Measurements from ENCODE around the gene CYP27C1.

Gene CYP27C1

GRCh38 chr2:127196549-127196948 lies 23.6 kb downstream of the CYP27C1 start:
- H2AFZ ChIP-seq (ENCODE audit: low read length) = no peak overlapping the region
- H3K4me3 ChIP-seq (ENCODE audit: low read depth, low read length, poor library complexity, severe bottlenecking) = no peak overlapping the region
- no peaks in the 10 kb centered on the region for H3K9me2 ChIP-seq (ENCODE audit: low read depth, low read length)
- H3K9ac ChIP-seq (ENCODE audit: low read length) = no peak overlapping the region
- no peak overlapping the region for H3K4me2 ChIP-seq (ENCODE audit: low read length)
- peaks cover 7% of the 10 kb centered on the region; the same call in 1 of the 2 replicates for H3K27me3 ChIP-seq (ENCODE audit: insufficient read depth, low read length)
- H4K20me1 ChIP-seq (ENCODE audit: insufficient read depth, low read length) = no peaks in the 10 kb centered on the region
- no peak for TF ChIP-seq CTCF (IDR thresholded peaks at IDR 0.05; ENCODE audit: low read length)
- TF ChIP-seq EZH2 (IDR thresholded peaks at IDR 0.05; ENCODE audit: borderline replicate concordance, low read length) = no peak
- no peaks in the 10 kb centered on the region for H3F3A ChIP-seq (ENCODE audit: insufficient read depth, low read length)
- H3K27ac ChIP-seq (ENCODE audit: low read depth, low read length, poor library complexity, severe bottlenecking) = no peak overlapping the region
- no peaks in the 10 kb centered on the region for H3K36me3 ChIP-seq (ENCODE audit: insufficient read depth, low read length)
- peaks cover 9% of the 10 kb centered on the region for H3K4me1 ChIP-seq (ENCODE audit: insufficient read depth, low read length, severe bottlenecking)
- H3K9me3 ChIP-seq (ENCODE audit: low read length) = no peaks in the 10 kb centered on the region
- H3K79me2 ChIP-seq (ENCODE audit: insufficient read depth, low read length) = no peaks in the 10 kb centered on the region

GRCh38 chr2:127195140-127196074 lies 24.7 kb downstream of the CYP27C1 start:
- H3K79me2 ChIP-seq (ENCODE audit: insufficient read depth, low read length) = no peaks in the 10 kb centered on the region
- H3K9ac ChIP-seq (ENCODE audit: low read length) = no peak overlapping the region
- H3K36me3 ChIP-seq (ENCODE audit: insufficient read depth, low read length) = no peaks in the 10 kb centered on the region
- H3K9me2 ChIP-seq (ENCODE audit: low read depth, low read length) = no peaks in the 10 kb centered on the region
- H3K4me2 ChIP-seq (ENCODE audit: low read length) = no peak overlapping the region
- no peak overlapping the region for H2AFZ ChIP-seq (ENCODE audit: low read length)
- H3F3A ChIP-seq (ENCODE audit: insufficient read depth, low read length) = no peaks in the 10 kb centered on the region
- H3K27me3 ChIP-seq (ENCODE audit: insufficient read depth, low read length) = peaks cover 7% of the 10 kb centered on the region; the same call in 1 of the 2 replicates
- TF ChIP-seq CTCF (IDR thresholded peaks at IDR 0.05; ENCODE audit: low read length) = no peak
- no peak for TF ChIP-seq EZH2 (IDR thresholded peaks at IDR 0.05; ENCODE audit: borderline replicate concordance, low read length)
- no peaks in the 10 kb centered on the region for H4K20me1 ChIP-seq (ENCODE audit: insufficient read depth, low read length)
- H3K4me3 ChIP-seq (ENCODE audit: low read depth, low read length, poor library complexity, severe bottlenecking) = no peak overlapping the region
- H3K4me1 ChIP-seq (ENCODE audit: insufficient read depth, low read length, severe bottlenecking) = peaks cover 9% of the 10 kb centered on the region
- no peak overlapping the region for H3K27ac ChIP-seq (ENCODE audit: low read depth, low read length, poor library complexity, severe bottlenecking)
- no peaks in the 10 kb centered on the region for H3K9me3 ChIP-seq (ENCODE audit: low read length)

- Histone ChIP-seq H3K9me2 (ENCODE audit: low read depth, low read length) (no peaks in the 10 kb centered on the region), H3K9ac (ENCODE audit: low read length) (no peak overlapping the region), H3K36me3 (ENCODE audit: insufficient read depth, low read length) (no peaks in the 10 kb centered on the region), H3K4me1 (ENCODE audit: insufficient read depth, low read length, severe bottlenecking) (peaks cover 9% of the 10 kb centered on the region), H3K9me3 (ENCODE audit: low read length) (0 out of 2 replicates have a peak, but pooled peaks cover 4% of the 10 kb centered on the region), H3K27me3 (ENCODE audit: insufficient read depth, low read length) (peaks cover 7% of the 10 kb centered on the region; the same call in 1 of the 2 replicates), H3F3A (ENCODE audit: insufficient read depth, low read length) (no peaks in the 10 kb centered on the region), H3K79me2 (ENCODE audit: insufficient read depth, low read length) (no peaks in the 10 kb centered on the region), H2AFZ (ENCODE audit: low read length) (no peak overlapping the region), H3K4me2 (ENCODE audit: low read length) (no peak overlapping the region), H3K4me3 (ENCODE audit: low read depth, low read length, poor library complexity, severe bottlenecking) (no peak overlapping the region), H3K27ac (ENCODE audit: low read depth, low read length, poor library complexity, severe bottlenecking) (no peak overlapping the region), H4K20me1 (ENCODE audit: insufficient read depth, low read length) (no peaks in the 10 kb centered on the region)
- no peak for TF ChIP-seq CTCF (IDR thresholded peaks at IDR 0.05; ENCODE audit: low read length)
Observed at GRCh38 chr2:127194447-127194846, 25.7 kb downstream of the CYP27C1 start.

Measured in OCI-LY1 (cell line).